Measurements from ENCODE around the gene VWF.
"Not testable (repeated sequence)": the region's sequence is repeated elsewhere in the genome, so short reads cannot be mapped to it uniquely, and the experiment has no call there.

Gene VWF

GRCh38 chr12:6143303-6143675 lies 18.8 kb upstream of the VWF start:
- no peak for DNase-seq

GRCh38 chr12:6142368-6143302 lies 18.2 kb upstream of the VWF start:
- not testable (repeated sequence) for DNase-seq

- not testable (repeated sequence) for DNase-seq
These were observed 17.4 kb upstream of the VWF start for GRCh38 chr12:6141731-6142367.

GRCh38 chr12:6140651-6141447 lies 16.4 kb upstream of the VWF start:
- DNase-seq = no peak

- no peak for DNase-seq
These were observed 10.6 kb upstream of the VWF start for GRCh38 chr12:6135071-6135470.

GRCh38 chr12:6133642-6134041 lies 9.2 kb upstream of the VWF start:
- DNase-seq = no peak

GRCh38 chr12:6132496-6132895 lies 8.0 kb upstream of the VWF start:
- DNase-seq = no peak

- DNase-seq = no peak
These were observed 789 bp upstream of the VWF start for GRCh38 chr12:6125310-6125608.

GRCh38 chr12:6123258-6123657 lies 1.2 kb downstream of the VWF start:
- no peak for DNase-seq

- no peak for DNase-seq
These were observed 2.3 kb downstream of the VWF start for GRCh38 chr12:6122201-6122600.

GRCh38 chr12:6120796-6121473 lies 3.5 kb downstream of the VWF start:
- DNase-seq = no peak

GRCh38 chr12:6118891-6119568 lies 5.4 kb downstream of the VWF start:
- no peak for DNase-seq

GRCh38 chr12:6116471-6117021 lies 7.9 kb downstream of the VWF start:
- DNase-seq = no peak

- no peak for DNase-seq
These were observed 9.1 kb downstream of the VWF start for GRCh38 chr12:6115389-6115788.

- no peak for DNase-seq
These were observed 10.0 kb downstream of the VWF start for GRCh38 chr12:6114476-6114870.

- DNase-seq = no peak
These were observed 10.6 kb downstream of the VWF start for GRCh38 chr12:6113691-6114475.

GRCh38 chr12:6112004-6112403 lies 12.5 kb downstream of the VWF start:
- no peak for DNase-seq

- no peak for DNase-seq
These were observed 14.5 kb downstream of the VWF start for GRCh38 chr12:6110006-6110405.

GRCh38 chr12:6106218-6106617 lies 18.3 kb downstream of the VWF start:
- no peak for DNase-seq

- no peak for DNase-seq
These were observed 19.6 kb downstream of the VWF start for GRCh38 chr12:6104842-6105241.

GRCh38 chr12:6104027-6104426 lies 20.4 kb downstream of the VWF start:
- no peak for DNase-seq

All from NCI-H146 (cell line).